HepG2 (cell line): ENCODE results near the gene KIAA0319L. TPM values are rescaled to one million over a fixed set of nuclear protein-coding genes. Genes with fewer than 3 reads are reported as not detected.

Source experiments
- ATAC-seq: fragments of 200-7000 bp; cut with Tn5 transposase; 3 replicates; pipeline ENCODE4 v1.9.1; 2020; ENCODE audit warnings: mild to moderate bottlenecking, moderate library complexity
- BruUV-seq: library from RNA; stranded (reverse); fragments of 400-500 nt; replicated peaks from 2 replicates; lab custom pipeline; 2021; lab: Mats Ljungman, UMichigan
- CTCF ChIA-PET: fragments of 300-600 bp; formaldehyde crosslinking; extraction: SDS; loops from one replicate; lab custom pipeline; 2021; ENCODE audit warnings: low total read pairs, inconsistent platforms, low intra/inter-chr PET ratio; lab: Yijun Ruan, JAX
- POLR2A ChIA-PET: fragments of 350-600 bp; sonication (Branson Sonifier 250); formaldehyde crosslinking; loops from one replicate; lab custom pipeline; 2020; ENCODE audit warnings: antibody characterized with exemption, inconsistent platforms; lab: Yijun Ruan, JAX
- DNase-seq: peaks from one replicate; pipeline ENCODE4 v3.0.0-alpha.2; 2015; ENCODE audit warnings: low spot score
- FAIRE-seq: peaks from 3 replicates; lab custom pipeline; 2011; peaks lifted over from hg19 to GRCh38; lab: Jason Lieb, UNC
- H2AFZ ChIP-seq: one replicate; pipeline ENCODE4 v1.6.1; 2011; ENCODE audit warnings: low read length, inconsistent platforms
- H3K27ac ChIP-seq: fragments of 300-600 bp; 3 replicates; pipeline ENCODE4 v1.8.0; 2011; ENCODE audit warnings: mixed run types, mild to moderate bottlenecking, mixed read lengths, low read length, inconsistent platforms; ENCODE audit not compliant: insufficient read depth; ENCODE audit errors: extremely low read length
- H3K27me3 ChIP-seq, 2 experiments: fragments of 200-600 bp in 1 of 2; 2 replicates in 1 of 2; 3 replicates in 1 of 2; pipeline versions ENCODE4 v1.6.0 to v1.8.0; 2011; ENCODE audit warnings: low read length in 2 of 2, mild to moderate bottlenecking in 2 of 2, moderate library complexity in 2 of 2, inconsistent platforms in 1 of 2; ENCODE audit not compliant: insufficient read depth in 2 of 2, control insufficient read depth in 1 of 2
- H3K36me3 ChIP-seq, 2 experiments: fragments of 200-600 bp in 1 of 2; replicated peaks in 1 of 2; 2 replicates in 1 of 2; 3 replicates in 1 of 2; pipeline versions ENCODE4 v1.5.1 to v1.8.0; 2011; ENCODE audit warnings: low read length in 2 of 2, inconsistent platforms in 1 of 2; ENCODE audit not compliant: insufficient read depth in 2 of 2, control insufficient read depth in 1 of 2
- H3K4me1 ChIP-seq: 2 replicates; pipeline ENCODE4 v1.5.1; 2012; ENCODE audit warnings: low read length, inconsistent platforms; ENCODE audit not compliant: insufficient read depth
- H3K4me2 ChIP-seq: 2 replicates; pipeline ENCODE4 v1.6.0; 2011; ENCODE audit warnings: low read depth, low read length, inconsistent platforms
- H3K4me3 ChIP-seq, 3 experiments: fragments of 200-600 bp in 1 of 3; sonication (generic), shearing (Covaris generic) in 1 of 3; replicated peaks in 1 of 3; 2 replicates each; pipeline ENCODE4 v1.5.1; 2011 to 2016; ENCODE audit warnings: low read length in 3 of 3, inconsistent platforms in 2 of 3, low read depth in 2 of 3, mild to moderate bottlenecking in 2 of 3, control low read depth in 1 of 3, mixed read lengths in 1 of 3; ENCODE audit not compliant: insufficient read depth in 1 of 3
- H3K79me2 ChIP-seq: one replicate; pipeline ENCODE4 v1.6.1; 2011; ENCODE audit warnings: low read length, inconsistent platforms; ENCODE audit not compliant: insufficient read depth
- H3K9ac ChIP-seq: 2 replicates; pipeline ENCODE4 v1.6.0; 2011; ENCODE audit warnings: mild to moderate bottlenecking, low read depth, low read length, inconsistent platforms; ENCODE audit not compliant: insufficient read depth
- H3K9me3 ChIP-seq: 2 replicates; pipeline ENCODE4 v1.5.1; 2012; ENCODE audit warnings: mild to moderate bottlenecking, low read length
- H4K20me1 ChIP-seq: 2 replicates; pipeline ENCODE4 v1.6.0; 2011; ENCODE audit warnings: inconsistent platforms, mild to moderate bottlenecking, low read length, moderate library complexity; ENCODE audit not compliant: insufficient read depth
- ASH2L ChIP-seq: fragments of 300-600, 200-600 bp; sonication (generic); IDR thresholded peaks from 2 replicates; pipeline ENCODE4 v1.7.0; 2017; ENCODE audit warnings: low read depth, mild to moderate bottlenecking, moderate library complexity, mixed read lengths, low read length; ENCODE audit not compliant: insufficient read length
- DPF2 ChIP-seq: sonication (generic); formaldehyde crosslinking; IDR thresholded peaks from 2 replicates; pipeline ENCODE4 v1.4.0; 2020; ENCODE audit warnings: mild to moderate bottlenecking, low read depth, missing genetic modification reagents, borderline replicate concordance
- ISX ChIP-seq: sonication (generic); formaldehyde crosslinking; conservative IDR thresholded peaks from 2 replicates; pipeline ENCODE4 v1.5.0; 2020; ENCODE audit warnings: missing genetic modification reagents
- JUN ChIP-seq: sonication (generic); formaldehyde crosslinking; IDR thresholded peaks from 2 replicates; pipeline ENCODE4 v1.4.0; 2020; ENCODE audit warnings: mild to moderate bottlenecking, missing genetic modification reagents
- LCORL ChIP-seq, 2 experiments: fragments of 450-650 bp in 1 of 2; sonication (generic) in 1 of 2; formaldehyde crosslinking in 1 of 2; IDR thresholded peaks; 2 replicates each; pipeline versions ENCODE4 v1.5.0 to v1.6.1; 2017 to 2020; ENCODE audit warnings: antibody characterized with exemption in 1 of 2, missing genetic modification reagents in 1 of 2
- MNT ChIP-seq: fragments of 450-650 bp; IDR thresholded peaks from 2 replicates; pipeline ENCODE4 v1.6.1; 2016
- MXD4 ChIP-seq: IDR thresholded peaks from 2 replicates; pipeline ENCODE4 v1.6.1; 2016; ENCODE audit warnings: mild to moderate bottlenecking, missing biosample characterization, missing genetic modification reagents
- PHF5A ChIP-seq: IDR thresholded peaks from one replicate; pipeline ENCODE4 v1.6.1; 2018; ENCODE audit warnings: low read depth, missing genetic modification reagents; ENCODE audit not compliant: unreplicated experiment
- TEAD3 ChIP-seq: optimal IDR thresholded peaks from 2 replicates; pipeline ENCODE3; 2016; ENCODE audit warnings: borderline replicate concordance
- ZFX ChIP-seq: sonication (generic); formaldehyde crosslinking; IDR thresholded peaks from 2 replicates; pipeline ENCODE4 v1.4.0; 2020; ENCODE audit warnings: mild to moderate bottlenecking, low read depth, missing genetic modification reagents, moderate library complexity
- ZMYM4 ChIP-seq: sonication (generic); formaldehyde crosslinking; IDR thresholded peaks from 2 replicates; pipeline ENCODE4 v1.8.1; 2023; ENCODE audit warnings: mild to moderate bottlenecking, missing genetic modification reagents
- ZNF646 ChIP-seq: sonication (generic); formaldehyde crosslinking; IDR thresholded peaks from 2 replicates; pipeline ENCODE4 v1.9.0; 2021; ENCODE audit warnings: mild to moderate bottlenecking, missing genetic modification reagents
- ZSCAN30 ChIP-seq: sonication (generic); formaldehyde crosslinking; IDR thresholded peaks from 2 replicates; pipeline ENCODE4 v1.5.0; 2020; ENCODE audit warnings: mild to moderate bottlenecking, missing genetic modification reagents
- WGBS: methylation state at CpG from one replicate; pipeline ENCODE4 v1.1.6; 2017; ENCODE audit warnings: low lambda C conversion rate; 5-methylcytosine and 5-hydroxymethylcytosine counted together
- in situ Hi-C: cut with HindIII; loops from 2 replicates; pipeline ENCODE4 v1.10.0; 2017; ENCODE audit warnings: low pct_unique_long_range_greater_than_20kb; ENCODE audit not compliant: extremely low pct_ligation_motif_present
- intact Hi-C: fragments of 100-400 bp; cut with micrococcal nuclease; formaldehyde crosslinking; loops from one replicate; pipeline ENCODE4 v1.10.0; 2022; ENCODE audit not compliant: unreplicated experiment
- polyA plus RNA-seq, 8 experiments: library from polyadenylated mRNA; depleted of rRNA in 3 of 8; stranded (reverse) in 7 of 8; unstranded in 1 of 8; fragments of >200 nt; fragmentation: Illumina TruSeq in 4 of 8; extraction: Trizol in 4 of 8; gene quantifications; 2 replicates each; pipeline versions ENCODE4 v1.2.1 to v1.2.3, GENCODE V29; 2011 to 2016; ENCODE audit warnings: low read depth in 4 of 8, missing spikeins in 1 of 8, mixed read lengths in 1 of 8; ENCODE audit not compliant: insufficient read depth in 1 of 8
- total RNA-seq, 5 experiments: library from RNA; depleted of rRNA; stranded (reverse); fragments of >200 nt; fragmentation: Illumina TruSeq; extraction: Trizol; gene quantifications; 2 replicates each; pipeline ENCODE4 v1.2.3, GENCODE V29; 2016; ENCODE audit warnings: low read depth in 1 of 5
- TF ChIP-seq, protein P1 (sequence below): sonication (generic); formaldehyde crosslinking; conservative IDR thresholded peaks from 2 replicates; pipeline ENCODE4 v1.4.0; 2020; ENCODE audit warnings: missing genetic modification reagents

KIAA0319L gene
- total and polyA plus RNA-seq, 2 of the 13 experiments (the other 11 are each of a cell fraction or from before 2014, with no cell fraction given) = 33.4 to 82.6 TPM

DNA sequence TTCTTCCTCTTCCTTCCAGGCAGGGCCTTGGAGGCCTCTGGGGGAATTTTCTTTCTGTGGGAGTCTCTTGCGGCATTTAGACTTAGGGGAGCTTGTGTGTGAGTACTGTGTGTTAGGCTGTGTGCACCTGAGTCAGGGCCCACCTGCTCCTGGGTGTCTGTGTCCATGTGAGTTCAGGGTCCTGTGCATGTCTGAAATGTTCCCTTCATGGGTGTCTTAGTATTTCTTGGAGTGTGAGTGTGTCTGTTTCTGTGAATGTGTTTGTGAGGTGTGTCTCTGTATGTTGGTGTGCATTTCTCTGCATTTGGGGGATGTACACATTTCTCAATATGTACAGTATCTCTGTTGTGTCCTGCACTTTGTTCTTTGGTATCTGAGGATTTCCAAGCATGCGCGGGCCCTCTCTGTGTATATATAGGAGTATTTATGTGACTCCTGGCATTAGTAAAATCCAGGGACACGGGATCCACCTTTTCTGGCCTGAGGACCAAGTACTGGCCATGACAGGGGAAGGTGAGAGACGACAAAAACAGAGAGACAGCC is 18.3 kb upstream of the KIAA0319L start:
- peak; percentile 75 for ATAC-seq
- no peaks in the 10 kb centered on the region for H4K20me1 ChIP-seq
- H3K27ac ChIP-seq = peak overlapping the region; percentile 62
- H3K4me1 ChIP-seq = peaks cover 28% of the 10 kb centered on the region
- no peaks in the 10 kb centered on the region for H3K9me3 ChIP-seq
- H3K36me3 ChIP-seq = no peaks in the 10 kb centered on the region
- in situ Hi-C loops (no loop called here), intact Hi-C loops (loop anchor here (2.0 to 5.0 kb wide), 2 partner anchors 17 to 67 kb away; partner anchors contain the start of gene PSMB2)
- H3K9ac ChIP-seq = peak overlapping the region; percentile 69
- BruUV-seq = no TSS peak
- H3K27me3 ChIP-seq = peaks cover 0 to 10% of the 10 kb centered on the region in 2 experiments; a peak in 1 of 5 replicates
- peak overlapping the region; percentile 73 for H2AFZ ChIP-seq
- peak overlapping the region; percentile 97 for H3K4me2 ChIP-seq
- FAIRE-seq = peak; percentile 71
- ChIA-PET CTCF (no interaction called here), POLR2A (interaction anchor here (1.0 to 1.7 kb wide), 3 partner anchors 18 to 193 kb away, joined by 3 to 6 read pairs (median 3); partner anchors contain the start of genes KIAA0319L and NCDN)
- peak overlapping the region; percentile 26 to 65 (median 37); a peak in 5 of 6 replicates for H3K4me3 ChIP-seq
- 0% methylated on average over 4 of the region's 5 CpGs for WGBS
- DNase-seq = peak; percentile 85
- no peaks in the 10 kb centered on the region for H3K79me2 ChIP-seq
- TF ChIP-seq TEAD3 (CRISPR knock-in tag) = peak; percentile 71
- TF ChIP-seq MXD4 (CRISPR knock-in tag) = no peak
- TF ChIP-seq ISX (CRISPR knock-in tag) = no peak
- TF ChIP-seq MNT = peak; percentile 28; the same call in 1 of the 2 replicates
- TF ChIP-seq DPF2 (CRISPR knock-in tag) = 0 out of 2 replicates have a peak, but pooled peaks have one; percentile 22
- peak; percentile 18 for TF ChIP-seq PHF5A (CRISPR knock-in tag)
- TF ChIP-seq, protein P1, sequence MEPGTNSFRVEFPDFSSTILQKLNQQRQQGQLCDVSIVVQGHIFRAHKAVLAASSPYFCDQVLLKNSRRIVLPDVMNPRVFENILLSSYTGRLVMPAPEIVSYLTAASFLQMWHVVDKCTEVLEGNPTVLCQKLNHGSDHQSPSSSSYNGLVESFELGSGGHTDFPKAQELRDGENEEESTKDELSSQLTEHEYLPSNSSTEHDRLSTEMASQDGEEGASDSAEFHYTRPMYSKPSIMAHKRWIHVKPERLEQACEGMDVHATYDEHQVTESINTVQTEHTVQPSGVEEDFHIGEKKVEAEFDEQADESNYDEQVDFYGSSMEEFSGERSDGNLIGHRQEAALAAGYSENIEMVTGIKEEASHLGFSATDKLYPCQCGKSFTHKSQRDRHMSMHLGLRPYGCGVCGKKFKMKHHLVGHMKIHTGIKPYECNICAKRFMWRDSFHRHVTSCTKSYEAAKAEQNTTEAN (CRISPR knock-in tag) = peak; percentile 88
- TF ChIP-seq ZMYM4 (CRISPR knock-in tag) = 0 out of 2 replicates have a peak, but pooled peaks have one; percentile 20
- TF ChIP-seq JUN (CRISPR knock-in tag) = 0 out of 2 replicates have a peak, but pooled peaks have one; percentile 5
- 0 out of 2 replicates have a peak, but pooled peaks have one; percentile 3 for TF ChIP-seq ZFX
- no peak for TF ChIP-seq ZSCAN30 (CRISPR knock-in tag)
- TF ChIP-seq ASH2L = peak; percentile 24
- peak; percentile 60; the same call in 1 of the 2 replicates for TF ChIP-seq LCORL (IDR thresholded peaks at IDR 0.05)
- TF ChIP-seq LCORL (CRISPR knock-in tag; IDR thresholded peaks at IDR 0.05) = peak; percentile 69; the same call in 1 of the 2 replicates
- TF ChIP-seq ZNF646 (CRISPR knock-in tag) = peak; percentile 84
